SK-N-SH treated with all-trans-retinoic acid at 6 μM for 48 hours (cell line): Measurements from ENCODE around the gene RIPK4.

Source experiments
- ATAC-seq: fragments of 200-7000 bp; cut with Tn5 transposase; 3 replicates; pipeline ENCODE4 v1.9.1; 2020; ENCODE audit warnings: mild to moderate bottlenecking, moderate library complexity
- ARNTL ChIP-seq: fragments of 450-650 bp; formaldehyde crosslinking; IDR thresholded peaks from 2 replicates; pipeline ENCODE4 v1.5.0; 2020; ENCODE audit warnings: low read depth, mild to moderate bottlenecking, moderate library complexity, borderline replicate concordance
- BACH2 ChIP-seq: fragments of 250-450 bp; sonication (Bioruptor Pico); IDR thresholded peaks from 2 replicates; pipeline ENCODE4 v1.9.0; 2021; ENCODE audit warnings: mild to moderate bottlenecking, borderline replicate concordance
- CREB5 ChIP-seq: fragments of 250-450 bp; sonication (Bioruptor Pico); IDR thresholded peaks from 2 replicates; pipeline ENCODE4 v1.5.1; 2020; ENCODE audit warnings: low read depth, mild to moderate bottlenecking, moderate library complexity
- CSDC2 ChIP-seq: fragments of 250-450 bp; sonication (Bioruptor Pico); IDR thresholded peaks from 2 replicates; pipeline ENCODE4 v1.5.0; 2020; ENCODE audit warnings: mild to moderate bottlenecking, moderate library complexity
- CSRNP3 ChIP-seq: fragments of 250-450 bp; sonication (Bioruptor Pico); IDR thresholded peaks from 2 replicates; pipeline ENCODE4 v1.5.1; 2021; ENCODE audit warnings: mild to moderate bottlenecking, moderate library complexity
- ESRRG ChIP-seq: fragments of 250-450 bp; sonication (Bioruptor Pico); IDR thresholded peaks from 2 replicates; pipeline ENCODE4 v1.6.1; 2021; ENCODE audit warnings: mild to moderate bottlenecking
- GLIS3 ChIP-seq: fragments of 250-450 bp; sonication (Bioruptor Pico); IDR thresholded peaks from 2 replicates; pipeline ENCODE4 v1.5.0; 2020; ENCODE audit warnings: mild to moderate bottlenecking, moderate library complexity
- ISL1 ChIP-seq: fragments of 250-450 bp; sonication (Bioruptor Pico); IDR thresholded peaks from 2 replicates; pipeline ENCODE4 v2.1.2; 2022; ENCODE audit warnings: mild to moderate bottlenecking, moderate library complexity
- PATZ1 ChIP-seq: fragments of 250-450 bp; sonication (Bioruptor Pico); IDR thresholded peaks from 2 replicates; pipeline ENCODE4 v1.8.0; 2020; ENCODE audit warnings: mild to moderate bottlenecking, moderate library complexity, borderline replicate concordance
- POU6F1 ChIP-seq: fragments of 250-450 bp; sonication (Bioruptor Pico); IDR thresholded peaks from 2 replicates; pipeline ENCODE4 v1.8.0; 2021; ENCODE audit warnings: low read depth, mild to moderate bottlenecking, moderate library complexity, borderline replicate concordance
- PPARA ChIP-seq: fragments of 250-450 bp; sonication (Bioruptor Pico); IDR thresholded peaks from 2 replicates; pipeline ENCODE4 v1.5.0; 2020; ENCODE audit warnings: mild to moderate bottlenecking, borderline replicate concordance
- RARB ChIP-seq: fragments of 250-450 bp; sonication (Bioruptor Pico); IDR thresholded peaks from 2 replicates; pipeline ENCODE4 v1.8.0; 2021; ENCODE audit warnings: mild to moderate bottlenecking, moderate library complexity
- SNAI2 ChIP-seq: fragments of 250-450 bp; sonication (Bioruptor Pico); IDR thresholded peaks from 2 replicates; pipeline ENCODE4 v1.5.0; 2020; ENCODE audit warnings: mild to moderate bottlenecking, moderate library complexity
- TCF4 ChIP-seq: fragments of 250-450 bp; sonication (Bioruptor Pico); IDR thresholded peaks from 2 replicates; pipeline ENCODE4 v1.8.0; 2021; ENCODE audit warnings: mild to moderate bottlenecking, moderate library complexity, borderline replicate concordance
- TOX ChIP-seq: fragments of 250-450 bp; sonication (Bioruptor Pico); IDR thresholded peaks from 2 replicates; pipeline ENCODE4 v1.8.0; 2021; ENCODE audit warnings: mild to moderate bottlenecking, moderate library complexity, borderline replicate concordance
- TSHZ2 ChIP-seq: fragments of 250-450 bp; sonication (Bioruptor Pico); IDR thresholded peaks from 2 replicates; pipeline ENCODE4 v1.5.0; 2020; ENCODE audit warnings: mild to moderate bottlenecking, moderate library complexity
- ZC3H10 ChIP-seq: fragments of 250-450 bp; sonication (Bioruptor Pico); IDR thresholded peaks from 2 replicates; pipeline ENCODE4 v1.5.1; 2021; ENCODE audit warnings: mild to moderate bottlenecking, moderate library complexity
- ZFP3 ChIP-seq: fragments of 250-450 bp; sonication (Bioruptor Pico); IDR thresholded peaks from 2 replicates; pipeline ENCODE4 v1.5.0; 2020; ENCODE audit warnings: mild to moderate bottlenecking, moderate library complexity
- ZNF565 ChIP-seq: fragments of 450-650 bp; formaldehyde crosslinking; conservative IDR thresholded peaks from 2 replicates; pipeline ENCODE4 v1.5.0; 2020; ENCODE audit warnings: low read depth, mild to moderate bottlenecking, moderate library complexity
- ZNF70 ChIP-seq: fragments of 450-650 bp; formaldehyde crosslinking; IDR thresholded peaks from 2 replicates; pipeline ENCODE4 v1.5.0; 2020; ENCODE audit warnings: mild to moderate bottlenecking, moderate library complexity
- ZNF8 ChIP-seq: fragments of 450-650 bp; formaldehyde crosslinking; IDR thresholded peaks from 2 replicates; pipeline ENCODE4 v1.5.0; 2020; ENCODE audit warnings: mild to moderate bottlenecking, moderate library complexity

RIPK4 gene

GRCh38 chr21:41705546-41706262, 61.1 kb downstream of the RIPK4 start:
- TF ChIP-seq CSDC2 (CRISPR knock-in tag) (no peak), TOX (CRISPR knock-in tag) (no peak), ZNF70 (CRISPR knock-in tag) (no peak), GLIS3 (CRISPR knock-in tag) (no peak), CSRNP3 (no peak), TCF4 (CRISPR knock-in tag) (no peak), TSHZ2 (no peak), SNAI2 (CRISPR knock-in tag) (no peak), ISL1 (CRISPR knock-in tag) (no peak), ESRRG (no peak), ZNF565 (CRISPR knock-in tag) (no peak), CREB5 (CRISPR knock-in tag) (no peak), PPARA (CRISPR knock-in tag) (no peak), ARNTL (CRISPR knock-in tag) (no peak), ZC3H10 (CRISPR knock-in tag) (no peak), ZNF8 (no peak), BACH2 (no peak)
- TF ChIP-seq, all 23 proteins: peak for 0
- ATAC-seq = no peak

GRCh38 chr21:41703857-41704501, 62.9 kb downstream of the RIPK4 start:
- TF ChIP-seq GLIS3 (CRISPR knock-in tag) (no peak), RARB (CRISPR knock-in tag) (no peak), ZNF8 (no peak), ZNF70 (CRISPR knock-in tag) (no peak), CREB5 (CRISPR knock-in tag) (no peak), BACH2 (no peak), ZC3H10 (CRISPR knock-in tag) (no peak), CSRNP3 (no peak), POU6F1 (CRISPR knock-in tag) (no peak), TCF4 (CRISPR knock-in tag) (no peak), CSDC2 (CRISPR knock-in tag) (no peak), ESRRG (no peak), PATZ1 (no peak), TOX (CRISPR knock-in tag) (no peak), SNAI2 (CRISPR knock-in tag) (no peak), ZNF565 (CRISPR knock-in tag) (no peak), ARNTL (CRISPR knock-in tag) (no peak), ZFP3 (CRISPR knock-in tag) (no peak)
- no peak for ATAC-seq
